GM19438 (cell line): ENCODE measurements around the gene GDPD4.

Experiments used
- ATAC-seq: cut with Tn5 transposase; IDR thresholded peaks from one replicate; pipeline ENCODE4 v1.9.1; 2021; ENCODE audit warnings: low read depth; ENCODE audit not compliant: unreplicated experiment

GDPD4 gene

DNA sequence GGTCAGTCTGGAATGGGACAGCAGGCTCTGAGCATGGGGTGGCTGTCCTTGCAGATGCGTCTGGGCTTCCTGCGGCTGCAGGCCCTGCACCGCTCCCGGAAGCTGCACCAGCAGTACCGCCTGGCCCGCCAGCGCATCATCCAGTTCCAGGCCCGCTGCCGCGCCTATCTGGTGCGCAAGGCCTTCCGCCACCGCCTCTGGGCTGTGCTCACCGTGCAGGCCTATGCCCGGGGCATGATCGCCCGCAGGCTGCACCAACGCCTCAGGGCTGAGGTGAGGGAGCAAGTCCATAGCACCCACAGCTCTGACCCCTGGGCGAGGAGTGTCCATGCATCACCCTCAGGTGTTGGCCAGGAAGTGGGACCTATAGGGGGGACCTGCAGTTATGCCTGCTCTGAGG, 121.8 kb downstream of the GDPD4 start:
- no peak for ATAC-seq

DNA sequence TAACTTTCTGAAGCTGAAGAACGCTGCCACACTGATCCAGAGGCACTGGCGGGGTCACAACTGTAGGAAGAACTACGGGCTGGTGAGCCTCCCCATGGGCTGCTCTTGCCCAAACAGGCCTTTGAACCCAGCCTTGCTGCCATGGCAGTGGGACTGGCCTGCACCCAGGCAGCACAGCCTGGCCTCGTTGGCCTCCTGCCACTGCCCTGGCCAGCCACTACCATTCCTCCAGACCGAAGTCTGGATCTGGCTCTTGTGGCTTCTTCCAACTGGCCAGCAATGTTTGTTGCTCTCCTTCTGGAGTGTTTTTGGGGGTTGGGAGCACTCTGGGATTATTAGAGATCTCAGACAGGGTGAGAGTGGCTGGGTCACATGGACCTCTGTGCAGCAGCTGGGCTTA, 122.4 kb downstream of the GDPD4 start:
- ATAC-seq: no peak

DNA sequence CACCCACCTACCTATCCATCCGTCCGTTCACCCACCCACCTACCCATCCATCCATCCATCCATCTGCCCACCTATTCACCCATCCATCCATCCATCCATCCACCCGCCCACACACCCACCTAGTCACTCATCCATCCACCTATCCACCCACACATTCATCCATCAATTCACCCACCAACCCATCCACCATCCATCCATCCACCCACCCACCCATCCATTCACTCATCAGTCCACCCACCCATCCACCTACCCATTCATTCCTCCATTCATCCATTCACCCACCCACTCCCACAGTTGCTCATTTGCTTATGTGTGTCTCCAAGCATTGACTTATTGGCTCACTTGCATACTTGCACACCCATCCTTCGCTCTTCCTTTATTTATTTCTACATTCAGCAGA, 123.3 kb downstream of the GDPD4 start:
- no peak for ATAC-seq

DNA sequence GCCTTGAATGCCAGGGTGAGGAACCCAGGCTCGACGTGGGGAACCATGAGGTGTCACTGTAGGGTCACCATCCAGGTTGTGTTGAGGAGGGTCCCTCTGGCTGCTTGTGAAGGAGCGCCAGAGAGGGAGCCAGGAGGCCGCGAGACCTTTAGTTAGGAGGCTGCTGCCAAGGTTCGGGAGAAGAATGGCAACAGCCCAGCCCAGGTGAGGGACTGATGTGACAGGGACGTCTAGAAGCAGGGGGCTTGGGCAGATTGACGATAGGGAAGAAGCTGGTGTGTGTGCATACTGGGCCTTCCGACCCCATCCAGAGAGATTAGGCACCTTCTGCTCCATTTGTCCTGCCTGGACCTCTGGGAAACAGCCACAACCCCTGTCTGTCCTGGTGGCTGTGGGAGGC, 124.5 kb downstream of the GDPD4 start:
- ATAC-seq: no peak

DNA sequence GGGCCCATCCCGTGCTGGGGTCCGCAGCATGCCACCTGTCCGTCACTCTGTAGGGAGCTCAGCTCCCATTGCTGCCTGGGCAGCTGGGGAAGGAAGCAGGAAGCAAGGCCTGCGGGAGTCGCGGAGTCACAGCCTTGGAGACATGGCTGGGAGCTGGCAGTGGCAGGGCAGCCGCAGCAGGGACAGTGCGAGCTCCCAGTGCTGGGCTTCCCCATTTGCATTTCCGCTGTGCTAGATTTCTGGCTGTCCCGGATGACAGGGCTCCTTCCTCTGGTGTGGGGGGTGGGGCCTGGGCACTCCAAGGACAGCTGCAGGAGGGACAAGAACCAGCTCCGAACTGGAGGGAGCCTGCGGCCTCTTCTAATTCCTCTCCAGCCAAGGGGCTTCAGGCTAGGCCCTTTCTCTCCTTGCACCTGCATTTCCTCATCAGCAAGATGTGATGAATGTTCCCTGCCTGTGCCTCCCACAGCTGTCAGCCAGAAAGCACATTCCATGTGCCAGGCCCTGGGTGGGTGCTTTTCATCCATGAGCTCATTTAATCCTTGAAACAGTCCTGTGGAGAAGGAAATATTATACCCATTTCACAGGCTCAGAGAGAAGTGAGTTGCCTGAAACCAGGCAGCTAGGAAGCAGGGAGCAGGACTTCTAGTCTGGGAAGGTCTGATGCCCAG, 125.5 kb downstream of the GDPD4 start:
- no peak for ATAC-seq

DNA sequence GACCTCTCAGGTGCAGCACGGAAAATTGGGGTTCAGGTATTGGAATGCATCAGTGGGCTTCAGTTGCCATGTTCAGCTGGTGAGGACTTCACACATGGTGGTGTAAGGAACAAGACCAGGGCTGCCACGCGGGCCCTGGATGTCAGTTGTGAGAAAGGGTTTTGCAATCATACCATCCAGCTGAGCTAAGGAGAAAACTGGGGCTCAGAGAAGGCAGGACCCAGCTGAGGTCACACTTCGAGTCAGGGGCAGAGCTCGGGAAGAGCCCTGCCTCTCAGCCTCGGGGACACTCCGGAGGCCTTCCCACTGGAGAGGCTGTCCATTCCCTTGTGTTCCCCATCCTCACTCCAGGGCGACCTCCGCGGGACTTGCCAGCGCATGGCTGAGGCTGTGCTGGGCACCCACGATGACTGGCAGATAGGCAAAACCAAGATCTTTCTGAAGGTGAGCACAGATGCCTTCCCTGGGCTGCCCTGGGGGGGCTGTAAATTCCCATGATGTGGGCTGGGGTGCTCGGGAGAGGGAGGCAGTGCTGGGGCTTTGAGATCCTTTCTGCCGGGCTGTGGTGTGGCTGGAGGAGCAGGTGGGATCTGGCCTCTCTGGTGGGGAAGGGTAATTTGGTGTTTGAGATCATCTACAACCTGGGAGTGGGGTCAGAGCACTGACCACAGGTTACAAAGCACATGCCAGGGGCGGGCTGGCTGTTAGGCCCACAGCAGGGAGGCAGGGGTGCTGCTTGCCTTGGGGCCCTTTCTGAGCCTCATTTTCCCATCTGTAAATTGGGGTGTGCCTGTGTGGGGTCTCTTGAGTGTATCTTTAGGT, 126.3 kb downstream of the GDPD4 start:
- ATAC-seq: no peak

DNA sequence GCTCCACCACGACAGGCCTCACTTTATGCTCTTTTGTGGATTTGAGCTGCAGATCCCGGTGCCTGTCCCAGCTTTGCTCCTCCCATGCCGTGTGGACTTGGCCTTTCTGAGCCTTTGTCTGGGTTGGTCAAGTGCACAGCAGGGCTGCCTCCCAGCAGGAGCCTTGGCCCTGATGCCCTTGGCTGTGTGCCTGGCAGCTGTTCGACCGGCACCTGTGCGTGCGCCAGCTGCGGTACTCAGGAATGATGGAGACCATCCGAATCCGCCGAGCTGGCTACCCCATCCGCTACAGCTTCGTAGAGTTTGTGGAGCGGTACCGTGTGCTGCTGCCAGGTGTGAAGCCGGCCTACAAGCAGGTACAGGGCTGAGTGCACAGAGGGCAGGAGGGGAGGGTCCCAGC, 126.9 kb downstream of the GDPD4 start:
- no peak for ATAC-seq

DNA sequence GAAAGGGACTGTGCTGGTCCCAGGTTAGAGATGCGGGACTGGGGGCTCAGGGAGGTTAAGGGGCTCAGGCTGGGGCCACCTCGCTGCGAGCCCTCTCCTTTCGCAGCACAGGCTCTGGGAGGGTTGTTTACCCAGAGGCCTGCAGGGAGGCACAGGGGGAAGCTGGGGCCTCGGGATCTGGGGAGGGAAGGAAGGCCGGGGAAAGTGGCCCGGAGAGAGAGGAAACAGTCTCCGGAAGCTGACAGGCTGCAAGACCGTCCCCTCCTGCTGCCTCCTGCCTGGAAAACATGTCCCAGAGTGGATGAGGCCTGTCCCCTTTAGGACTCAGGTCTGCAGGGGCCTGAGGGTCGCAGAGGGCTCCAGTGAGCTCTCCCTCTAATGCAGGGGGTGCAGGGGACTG, 128.0 kb downstream of the GDPD4 start:
- no peak for ATAC-seq

DNA sequence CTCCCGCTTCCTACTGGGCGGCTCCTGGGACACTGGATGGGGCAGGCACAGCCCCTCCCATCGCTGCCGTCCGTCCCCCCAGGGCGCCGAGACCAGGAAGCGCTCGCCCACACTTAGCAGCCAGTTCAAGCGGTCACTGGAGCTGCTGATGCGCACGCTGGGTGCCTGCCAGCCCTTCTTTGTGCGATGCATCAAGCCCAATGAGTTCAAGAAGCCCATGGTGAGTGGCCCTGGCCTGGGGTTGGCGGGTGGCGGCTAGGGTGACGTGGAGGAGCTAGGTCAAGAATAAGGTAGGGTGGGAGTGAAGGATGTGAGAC, 128.9 kb downstream of the GDPD4 start:
- no peak for ATAC-seq

DNA sequence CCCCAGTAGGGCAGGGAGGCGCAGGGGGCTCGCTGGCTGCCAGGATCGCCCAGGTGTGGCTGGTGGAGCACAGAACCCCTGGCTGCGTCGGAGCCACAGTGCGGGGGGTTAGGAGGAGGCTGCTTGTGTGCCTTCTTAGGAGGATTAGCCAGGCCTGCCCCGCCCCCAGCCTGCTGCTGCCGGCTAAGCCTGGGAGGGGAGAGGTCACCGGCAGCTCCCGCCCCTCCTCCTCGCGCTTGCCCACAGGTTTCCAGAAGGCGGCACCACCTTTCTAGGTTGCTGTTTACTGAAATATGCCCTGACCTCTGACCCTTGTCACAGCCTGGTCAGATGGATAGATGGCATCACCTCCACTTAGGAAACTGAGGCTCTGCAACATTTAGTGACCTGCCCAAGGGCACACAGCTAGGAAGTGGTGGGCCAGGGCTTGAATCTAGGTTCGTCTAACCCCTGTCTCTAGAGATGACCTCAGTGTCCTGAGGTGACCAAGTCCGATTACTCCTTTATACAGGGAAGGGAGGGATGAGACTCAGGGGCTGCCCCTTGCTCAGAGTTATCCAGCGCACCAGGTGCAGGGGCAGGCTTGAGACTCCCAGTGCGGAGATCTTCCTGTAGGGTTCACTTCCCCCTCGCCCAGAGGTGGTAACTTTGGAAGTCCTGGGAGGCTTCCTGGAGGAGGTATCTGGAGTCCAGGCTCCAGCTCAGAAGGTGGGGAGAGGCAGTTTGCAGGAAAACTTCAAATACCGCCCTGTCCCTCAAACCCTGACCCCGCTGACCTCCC, 129.4 kb downstream of the GDPD4 start:
- ATAC-seq: no peak

DNA sequence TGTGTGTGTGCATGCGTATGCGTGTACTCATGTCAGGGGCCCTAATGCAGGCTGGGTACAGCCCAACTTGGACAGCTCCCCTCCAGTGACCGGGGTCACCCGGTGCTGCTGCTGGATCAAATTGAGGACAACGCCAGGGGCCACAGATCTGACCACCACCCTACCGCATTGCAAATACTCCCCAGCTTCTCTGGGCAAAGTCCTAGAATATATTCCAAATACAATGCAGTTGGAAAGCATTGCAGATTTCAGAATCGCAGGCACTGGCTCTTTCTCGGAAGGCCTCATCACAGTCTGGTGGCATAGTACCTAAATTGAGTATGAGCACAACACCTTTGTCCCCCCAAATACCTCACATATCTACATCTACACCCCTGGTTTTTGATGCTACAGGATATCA, 130.2 kb downstream of the GDPD4 start:
- no peak for ATAC-seq

DNA sequence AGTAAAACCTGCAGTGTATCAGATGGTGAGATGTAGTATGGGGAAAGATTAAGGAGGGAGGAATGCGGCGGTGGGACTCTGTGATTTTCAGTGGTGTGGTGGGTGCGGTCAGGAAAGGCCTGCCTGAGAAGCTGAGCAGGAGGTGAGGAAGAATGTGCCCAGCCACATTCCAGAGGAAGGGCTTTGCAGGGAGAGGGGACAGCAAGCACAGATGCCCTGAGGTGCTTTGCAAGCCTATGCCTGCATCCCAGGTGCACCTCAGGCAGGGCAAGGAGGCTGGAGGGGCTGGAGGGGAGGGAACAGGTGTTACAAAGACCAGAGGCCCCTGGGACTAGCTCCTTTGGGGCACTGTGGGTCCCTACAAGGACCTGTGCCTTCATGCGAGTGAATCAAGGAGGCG, 131.4 kb downstream of the GDPD4 start:
- no peak for ATAC-seq

DNA sequence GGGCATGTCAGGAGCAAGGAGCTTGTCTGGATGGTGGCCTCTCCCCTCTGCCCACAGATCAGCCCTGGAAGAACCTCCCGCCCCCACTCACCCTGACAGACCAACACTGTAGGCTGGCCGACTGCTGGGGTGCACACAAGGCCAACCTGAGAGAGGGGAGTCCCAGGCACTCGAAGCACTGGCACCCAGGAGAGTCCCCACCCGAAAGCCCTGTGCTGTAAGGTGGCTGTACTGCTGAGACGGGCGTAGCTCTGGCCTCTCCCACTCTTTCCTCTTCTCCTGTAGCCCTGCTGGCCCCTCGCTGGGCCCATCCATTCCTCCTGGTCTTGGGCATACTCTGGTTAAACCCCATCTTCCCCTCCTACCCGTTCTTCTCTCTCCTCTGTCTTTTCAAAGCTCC, 133.7 kb downstream of the GDPD4 start:
- ATAC-seq: no peak

DNA sequence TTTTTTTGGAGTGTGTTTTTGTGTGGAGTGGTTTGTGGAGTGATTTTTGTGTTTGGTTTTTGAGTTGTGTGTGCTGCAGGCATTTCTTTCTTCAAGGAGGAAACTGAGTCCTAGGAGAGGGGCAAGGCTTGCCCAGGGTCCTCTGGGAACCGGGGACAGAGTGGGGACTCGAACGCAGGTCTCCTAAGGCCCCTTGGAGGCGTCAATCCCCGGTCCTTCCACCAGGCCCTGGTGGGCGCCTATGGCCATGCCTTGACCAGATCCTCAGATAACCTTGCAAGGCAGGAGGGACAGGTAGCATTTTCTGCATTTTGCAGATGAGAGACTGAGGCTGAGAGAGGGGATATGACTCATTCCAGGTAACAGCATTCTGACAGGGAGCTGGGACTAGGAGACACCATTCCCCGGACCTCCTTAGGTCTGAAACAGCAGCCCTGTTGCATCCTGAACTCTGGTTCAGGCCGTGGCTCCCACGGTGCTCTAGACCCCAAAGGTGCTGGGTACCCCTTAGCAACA, 134.3 kb downstream of the GDPD4 start:
- no peak for ATAC-seq
